Thyroid gland (tissue), 4 donors: Measurements from ENCODE around the gene IFT43.

Source experiments
- POLR2A ChIP-seq, 2 donors: fragments of 450-650 bp; IDR thresholded peaks; one replicate each; pipeline ENCODE4 v1.6.1; 2017; ENCODE audit warnings: antibody characterized with exemption in 2 of 2, mild to moderate bottlenecking in 2 of 2, moderate library complexity in 1 of 2
- TF ChIP-seq, protein P1 (sequence below), 6 experiments: fragments of 200-600 bp in 3 of 6; fragments of 450-650 bp in 3 of 6; sonication (generic) in 3 of 6; IDR thresholded peaks; one replicate each; pipeline ENCODE4 v1.5.1; 2016 to 2019; ENCODE audit warnings: antibody characterized with exemption in 6 of 6, mild to moderate bottlenecking in 2 of 6, inconsistent platforms in 1 of 6, moderate library complexity in 1 of 6

DNA sequence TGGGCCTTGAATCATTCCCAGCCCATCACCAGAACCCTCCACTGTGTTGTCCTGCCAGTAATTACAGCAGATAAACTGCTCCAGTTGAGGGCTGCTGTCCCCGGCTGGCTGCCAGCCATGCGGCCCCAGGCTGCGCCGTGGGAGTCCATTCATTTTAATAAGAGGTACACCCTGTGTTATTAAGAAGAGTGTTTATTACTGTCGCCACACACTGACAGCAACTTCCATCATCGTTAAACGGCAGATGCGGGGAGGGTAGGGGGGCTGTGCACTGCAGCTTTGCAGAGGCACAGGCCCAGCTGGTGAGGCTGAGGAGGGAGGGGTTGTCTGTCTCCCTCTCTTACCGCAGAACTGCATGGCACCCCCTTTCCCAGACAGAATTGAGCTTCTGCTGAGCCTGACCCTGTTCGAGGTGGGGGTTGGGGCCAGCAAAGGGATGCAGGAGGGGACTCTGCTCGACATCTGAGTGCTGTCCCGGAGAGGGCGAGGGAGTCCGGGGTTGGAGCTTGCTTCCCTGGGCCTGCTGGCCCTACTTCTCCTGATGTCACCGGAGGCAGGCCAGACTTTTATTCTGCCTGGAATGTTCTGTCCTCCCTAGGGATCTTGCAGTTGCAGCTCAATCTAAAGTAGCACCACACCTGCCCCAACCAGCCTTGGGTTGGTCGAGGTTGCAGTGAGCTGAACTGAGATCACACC lies 132.4 kb downstream of the IFT43 start:
- TF ChIP-seq POLR2A (IDR thresholded peaks at IDR 0.05) = no peak
- TF ChIP-seq, protein P1, sequence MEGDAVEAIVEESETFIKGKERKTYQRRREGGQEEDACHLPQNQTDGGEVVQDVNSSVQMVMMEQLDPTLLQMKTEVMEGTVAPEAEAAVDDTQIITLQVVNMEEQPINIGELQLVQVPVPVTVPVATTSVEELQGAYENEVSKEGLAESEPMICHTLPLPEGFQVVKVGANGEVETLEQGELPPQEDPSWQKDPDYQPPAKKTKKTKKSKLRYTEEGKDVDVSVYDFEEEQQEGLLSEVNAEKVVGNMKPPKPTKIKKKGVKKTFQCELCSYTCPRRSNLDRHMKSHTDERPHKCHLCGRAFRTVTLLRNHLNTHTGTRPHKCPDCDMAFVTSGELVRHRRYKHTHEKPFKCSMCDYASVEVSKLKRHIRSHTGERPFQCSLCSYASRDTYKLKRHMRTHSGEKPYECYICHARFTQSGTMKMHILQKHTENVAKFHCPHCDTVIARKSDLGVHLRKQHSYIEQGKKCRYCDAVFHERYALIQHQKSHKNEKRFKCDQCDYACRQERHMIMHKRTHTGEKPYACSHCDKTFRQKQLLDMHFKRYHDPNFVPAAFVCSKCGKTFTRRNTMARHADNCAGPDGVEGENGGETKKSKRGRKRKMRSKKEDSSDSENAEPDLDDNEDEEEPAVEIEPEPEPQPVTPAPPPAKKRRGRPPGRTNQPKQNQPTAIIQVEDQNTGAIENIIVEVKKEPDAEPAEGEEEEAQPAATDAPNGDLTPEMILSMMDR (IDR thresholded peaks at IDR 0.05) = no peak
